A673 (cell line): ENCODE data around the gene TCERG1L.

ENCODE experiments used
- CTCF ChIP-seq: fragments of 300-800, 200-600 bp; sonication (generic); conservative IDR thresholded peaks from 2 replicates; pipeline ENCODE4 v1.5.1; 2017; ENCODE audit warnings: low read depth, mild to moderate bottlenecking, antibody characterized with exemption, low read length, moderate library complexity, mixed read lengths
- EZH2 ChIP-seq: fragments of 200-600 bp; sonication (generic); IDR thresholded peaks from 2 replicates; pipeline ENCODE4 v1.6.1; 2017; ENCODE audit warnings: borderline replicate concordance, low read depth, mild to moderate bottlenecking, mixed read lengths, antibody characterized with exemption, low read length; ENCODE audit not compliant: poor library complexity, severe bottlenecking

DNA sequence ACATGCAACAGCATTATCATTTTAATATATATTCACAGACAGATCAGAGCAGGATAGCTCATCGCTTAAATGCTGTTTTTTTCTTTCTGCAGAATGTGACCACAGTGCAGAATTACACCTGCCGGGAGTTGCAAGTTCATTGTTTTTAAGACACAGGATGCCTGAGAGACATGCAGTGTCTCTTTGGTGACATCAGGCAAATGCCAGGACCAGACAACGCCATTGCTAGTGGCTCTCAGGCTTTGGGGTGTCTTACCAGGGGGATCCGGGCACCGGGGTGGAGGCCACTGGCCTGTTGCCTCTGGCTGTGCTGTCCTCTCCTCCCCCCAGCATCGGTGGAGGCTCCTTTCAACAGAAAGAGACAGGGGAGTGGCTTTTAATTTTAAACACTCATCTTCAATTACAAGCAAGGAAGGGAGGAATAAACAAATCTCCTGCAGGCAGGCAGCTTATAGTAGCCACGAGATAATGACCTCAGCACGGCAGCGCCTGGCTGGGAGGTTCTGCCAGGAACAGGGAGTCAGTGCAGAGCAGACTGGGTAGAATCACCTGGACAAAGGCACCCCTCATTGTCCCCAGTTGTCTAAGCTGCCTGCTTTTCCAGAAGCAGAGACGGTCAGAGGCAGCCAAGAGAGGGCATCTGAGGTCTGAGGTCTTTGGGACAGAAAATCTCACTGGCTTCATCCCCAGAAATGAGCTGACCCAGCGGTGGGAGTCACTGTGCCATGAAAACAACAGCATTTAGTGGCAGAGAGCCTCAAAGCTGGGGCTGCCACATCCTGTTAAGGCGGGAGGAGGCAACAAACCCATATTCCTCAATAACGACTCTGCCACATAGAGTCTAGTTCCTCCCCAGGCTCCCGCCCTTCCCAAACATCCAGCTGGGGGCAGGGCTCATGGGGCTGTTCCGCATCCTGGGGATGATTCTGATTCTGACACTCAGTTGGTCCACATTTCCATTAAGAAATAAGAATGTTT is 148.4 kb downstream of the TCERG1L start:
- TF ChIP-seq CTCF (no peak), EZH2 (no peak)
